GM18858 (cell line): ENCODE results near the gene STK33.

ENCODE experiments used
- ATAC-seq: cut with Tn5 transposase; IDR thresholded peaks from one replicate; pipeline ENCODE4 v1.9.1; 2021; ENCODE audit not compliant: unreplicated experiment

STK33 gene

DNA sequence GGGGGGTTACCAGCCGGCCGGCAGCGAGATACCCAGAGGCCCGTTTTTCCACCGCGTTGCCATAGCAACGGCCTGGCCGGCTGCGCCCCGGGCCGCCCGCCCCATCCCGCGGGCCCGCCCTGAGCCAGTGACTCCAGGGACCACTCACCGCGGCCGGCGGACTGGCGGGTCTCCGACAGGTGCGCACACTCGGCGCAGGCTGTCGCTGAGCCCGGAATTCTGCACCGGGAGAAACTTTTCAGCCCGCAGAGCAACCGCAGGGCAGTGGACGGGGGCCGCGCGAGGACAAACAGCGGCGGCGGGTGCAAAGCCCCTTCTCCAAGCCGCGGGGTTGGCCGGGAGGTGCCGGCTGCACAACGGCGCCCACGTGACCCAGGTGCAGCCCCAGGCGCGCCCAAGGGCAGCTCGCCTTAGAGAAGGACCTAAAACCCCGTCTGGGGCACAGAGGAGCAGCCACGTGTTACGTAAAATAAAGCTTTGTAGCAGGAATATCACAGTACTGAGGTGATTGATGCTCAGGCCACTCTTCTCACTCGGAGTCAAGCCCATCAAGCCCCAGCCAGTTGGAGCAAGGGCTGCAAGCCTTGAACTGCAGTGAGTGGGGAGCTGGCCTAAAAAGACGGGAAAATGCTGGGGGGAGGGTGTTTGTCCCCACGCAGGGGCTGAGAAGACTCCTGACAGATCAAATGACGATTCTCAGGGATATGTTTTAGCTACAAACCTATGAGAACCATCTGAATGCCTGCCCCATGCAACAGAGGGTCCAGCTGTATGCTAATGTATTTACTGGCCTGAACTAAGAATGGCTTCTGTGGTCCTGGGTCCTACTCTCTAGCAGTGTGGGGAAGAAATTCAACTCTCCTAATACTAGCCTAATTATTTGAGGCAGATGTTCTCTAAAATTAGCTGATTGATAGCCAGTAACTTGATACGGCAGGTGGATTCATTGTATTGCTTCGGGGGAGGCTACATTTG is at the start of gene STK33:
Gene STK33, minus strand, starts transcription at position 294 of the 975 bp plus-strand sequence. CDS start 119,323 bp downstream, outside the sequence.
- peak; percentile 72 for ATAC-seq

DNA sequence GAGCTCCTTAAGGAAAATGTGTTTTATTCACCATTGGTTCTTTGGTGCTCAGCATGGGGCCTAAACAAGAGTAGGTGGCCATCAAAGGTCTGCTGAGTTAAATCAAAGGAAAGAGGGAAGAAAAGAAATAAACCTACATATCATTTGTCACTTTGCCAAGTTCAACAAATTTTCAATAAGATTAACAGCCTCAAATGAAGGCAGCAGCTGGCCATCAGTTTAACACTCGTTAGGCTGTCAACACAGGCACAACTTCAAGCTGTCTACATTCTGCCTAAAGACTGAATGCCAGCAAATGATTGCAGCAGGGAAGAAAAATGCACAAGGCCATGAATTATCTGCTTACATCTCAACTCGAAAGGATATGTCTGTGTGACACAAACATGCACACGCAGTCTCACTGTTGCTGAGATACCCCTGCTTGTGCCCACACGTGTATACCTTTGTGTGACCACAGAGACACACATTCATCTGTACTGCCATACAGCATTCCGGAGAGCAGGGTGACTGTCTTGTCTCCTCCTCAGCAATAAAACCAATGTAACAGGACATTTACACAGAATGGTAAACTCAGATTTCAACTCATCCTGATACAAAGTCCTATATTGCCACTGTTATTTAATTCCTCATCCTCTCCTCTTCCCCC is 48.3 kb upstream of the STK33 start:
- ATAC-seq: no peak

GRCh38 chr11:8641332-8641731 is 47.3 kb upstream of the STK33 start:
- no peak for ATAC-seq

GRCh38 chr11:8640267-8640906 is 46.4 kb upstream of the STK33 start:
- no peak for ATAC-seq

DNA sequence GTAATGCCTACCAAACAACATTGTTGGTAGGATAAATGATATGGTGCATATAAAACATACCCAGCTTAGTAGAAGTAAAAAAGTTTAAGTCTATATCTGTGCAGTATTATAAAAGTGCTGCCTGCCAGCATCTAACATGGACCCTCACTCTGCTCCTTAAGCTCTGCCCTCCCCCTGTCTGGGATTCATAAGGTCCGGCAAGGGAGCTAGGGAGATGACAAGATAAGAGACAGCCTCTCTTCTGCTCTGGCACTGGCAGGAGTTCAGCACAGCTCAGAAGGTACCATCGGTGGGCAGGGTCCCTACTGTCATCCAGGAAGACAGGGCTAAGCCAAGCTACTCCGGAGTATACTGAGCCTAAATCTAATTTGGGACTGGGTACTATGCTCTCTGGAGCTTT is 45.6 kb upstream of the STK33 start:
- no peak for ATAC-seq

- ATAC-seq: no peak
Measured at GRCh38 chr11:8638300-8638699, 44.3 kb upstream of the STK33 start.

DNA sequence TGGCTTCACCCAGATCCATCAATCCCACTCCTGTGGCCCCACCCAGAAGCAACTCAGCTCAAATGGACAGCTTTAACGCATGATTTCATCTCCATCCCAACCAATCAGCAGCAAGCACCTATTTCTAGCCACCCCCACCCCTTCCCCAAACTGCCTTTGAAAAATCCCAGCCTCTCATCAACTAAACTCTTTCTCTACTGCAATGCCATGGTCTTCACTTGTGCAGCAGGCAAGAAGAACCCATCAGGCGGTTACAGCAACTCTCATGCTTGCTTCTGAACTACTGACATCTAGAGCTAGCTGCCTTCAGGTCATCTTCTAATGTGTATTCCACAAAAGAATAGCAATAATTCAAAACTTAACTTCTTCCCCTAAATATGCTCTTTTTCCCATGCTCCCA is 42.1 kb upstream of the STK33 start:
- ATAC-seq: no peak

GRCh38 chr11:8634498-8634897 is 40.5 kb upstream of the STK33 start:
- ATAC-seq: no peak

DNA sequence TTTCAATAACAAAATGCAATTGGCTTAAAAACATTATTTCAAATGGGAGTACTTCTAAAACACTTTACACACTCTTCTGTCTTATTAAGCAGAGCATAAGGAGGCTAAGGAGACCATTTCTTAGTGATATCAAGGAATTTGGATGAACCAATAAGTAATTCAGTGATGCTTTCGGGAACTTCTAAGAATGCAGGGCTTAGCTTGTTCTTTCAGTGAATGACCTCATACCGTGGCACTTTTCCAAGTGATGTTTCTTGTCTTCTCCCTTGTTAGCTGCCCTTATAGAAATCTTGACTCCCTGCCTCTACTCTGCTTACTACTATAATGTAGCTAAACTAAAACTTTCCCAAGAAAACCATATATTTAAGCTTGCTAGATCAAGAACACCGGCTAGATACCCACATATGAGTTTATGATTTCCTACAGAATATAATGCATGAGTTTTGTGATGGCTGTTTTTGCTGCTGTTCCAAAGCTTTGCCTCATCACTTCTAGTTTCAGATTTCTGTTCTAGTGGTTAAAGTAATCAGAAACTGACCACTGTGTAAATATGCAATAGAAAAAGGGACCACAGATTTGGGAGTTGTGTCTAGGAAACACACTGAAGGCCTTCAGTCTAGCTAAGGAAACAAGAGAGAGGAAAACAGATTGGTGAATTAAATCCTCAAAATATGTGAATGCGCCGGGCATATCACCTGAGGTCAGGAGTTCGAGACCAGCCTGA is 37.5 kb upstream of the STK33 start:
- no peak for ATAC-seq

DNA sequence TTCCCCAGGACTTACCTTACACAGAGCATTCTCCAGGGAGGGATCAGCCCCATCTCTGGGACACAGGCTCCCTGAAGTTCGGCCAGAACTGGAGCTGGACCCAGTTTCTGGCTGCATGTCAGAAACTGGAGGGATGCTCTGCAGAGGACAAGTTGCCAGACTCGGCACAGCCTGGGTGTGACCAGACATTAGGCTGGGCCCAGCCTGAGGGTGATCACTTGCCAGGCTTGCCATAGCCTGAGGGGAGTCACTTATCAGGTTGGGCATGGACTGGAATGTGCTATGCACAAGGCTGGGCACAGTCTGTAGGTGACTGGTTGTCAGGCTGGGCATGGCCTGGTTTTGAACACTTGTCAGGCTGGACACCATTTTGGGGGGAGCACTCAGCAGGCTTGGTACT is 30.7 kb upstream of the STK33 start:
- no peak for ATAC-seq

GRCh38 chr11:8621147-8621546 is 27.1 kb upstream of the STK33 start:
- ATAC-seq: no peak

DNA sequence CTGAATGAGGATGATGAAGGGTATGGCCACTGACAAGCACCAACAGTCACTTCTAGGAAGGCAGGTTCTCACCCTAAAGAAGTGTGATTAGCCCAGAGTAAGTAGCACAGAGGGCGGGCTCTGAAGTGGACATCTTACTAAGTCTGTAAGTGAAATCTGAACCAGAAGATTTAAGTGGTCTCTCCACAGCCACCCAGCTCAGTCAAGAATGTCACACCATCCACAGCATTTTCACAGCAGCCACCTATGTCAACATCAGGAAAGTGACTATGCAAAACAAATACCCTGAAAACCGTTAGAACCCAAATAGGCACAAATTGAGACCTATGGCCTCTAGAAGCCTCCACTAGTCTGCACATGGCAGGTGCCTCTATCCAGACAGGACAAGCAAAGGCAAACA is 23.0 kb upstream of the STK33 start:
- ATAC-seq: no peak

DNA sequence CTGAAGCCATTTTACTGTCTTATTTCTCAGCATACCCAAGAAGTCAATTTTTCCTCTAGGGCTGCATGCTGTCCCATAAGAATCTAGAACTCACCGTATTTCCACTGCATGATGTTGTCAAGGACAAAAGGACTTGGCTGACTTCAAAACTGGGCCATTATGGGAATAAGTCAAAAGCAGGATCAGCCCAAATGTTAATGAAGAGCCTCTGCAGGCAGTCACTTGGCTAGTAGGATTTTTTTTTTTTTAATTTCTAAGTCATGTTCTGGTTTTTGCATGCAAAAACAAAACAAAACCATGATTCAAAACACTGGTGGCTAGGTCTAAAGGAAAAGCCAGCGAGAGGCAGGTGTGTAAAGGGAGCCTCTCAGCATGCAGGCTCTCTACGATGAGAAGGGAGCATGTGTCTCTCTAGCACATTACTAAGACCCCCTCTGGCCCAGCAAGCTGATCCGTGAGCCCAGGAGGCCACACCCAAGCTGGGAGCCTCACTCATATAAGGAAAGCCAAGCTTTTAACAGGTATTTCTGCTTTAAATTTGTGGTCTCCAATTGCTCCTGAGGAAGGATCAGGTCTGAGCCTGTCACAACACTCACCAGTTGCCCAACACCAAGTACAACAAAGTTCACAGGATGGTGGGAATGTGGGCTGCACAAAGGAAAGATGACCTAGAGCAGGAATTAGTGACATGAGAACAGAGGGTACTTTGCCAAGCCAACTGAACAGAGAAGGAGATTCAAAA is 21.4 kb upstream of the STK33 start:
- ATAC-seq: no peak

- no peak for ATAC-seq
Measured at GRCh38 chr11:8614497-8614896, 20.5 kb upstream of the STK33 start.

- ATAC-seq: no peak
Measured at GRCh38 chr11:8613036-8613435, 19.0 kb upstream of the STK33 start.

- ATAC-seq: no peak
Measured at GRCh38 chr11:8612522-8612921, 18.5 kb upstream of the STK33 start.

DNA sequence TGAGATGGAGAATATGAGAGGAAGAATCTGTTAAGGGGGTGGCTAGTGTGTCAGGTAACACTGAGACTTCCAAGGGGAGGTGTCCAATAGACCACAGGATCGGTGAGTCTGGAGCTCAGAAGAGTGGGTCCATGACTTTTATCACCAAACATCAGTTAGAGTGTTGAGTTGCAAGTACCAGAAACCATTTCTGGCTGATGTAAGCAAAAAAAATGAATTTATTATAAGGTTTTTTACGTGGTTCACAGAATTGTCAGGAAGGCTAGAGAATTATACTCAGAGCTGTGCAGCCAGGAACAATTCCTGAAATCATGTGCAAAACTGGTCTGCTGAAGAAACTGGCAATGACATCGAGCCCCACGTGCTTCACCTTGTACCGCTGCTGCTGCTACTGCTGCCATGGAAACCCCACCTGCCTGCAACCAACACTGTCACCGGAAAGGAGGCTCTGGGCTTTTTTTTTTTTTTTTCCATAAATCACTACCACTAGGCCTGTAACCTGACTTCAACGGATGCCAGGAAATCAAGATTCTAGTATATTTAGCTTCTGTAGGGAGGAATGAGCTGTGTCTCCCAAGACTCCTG is 16.6 kb upstream of the STK33 start:
- no peak for ATAC-seq

DNA sequence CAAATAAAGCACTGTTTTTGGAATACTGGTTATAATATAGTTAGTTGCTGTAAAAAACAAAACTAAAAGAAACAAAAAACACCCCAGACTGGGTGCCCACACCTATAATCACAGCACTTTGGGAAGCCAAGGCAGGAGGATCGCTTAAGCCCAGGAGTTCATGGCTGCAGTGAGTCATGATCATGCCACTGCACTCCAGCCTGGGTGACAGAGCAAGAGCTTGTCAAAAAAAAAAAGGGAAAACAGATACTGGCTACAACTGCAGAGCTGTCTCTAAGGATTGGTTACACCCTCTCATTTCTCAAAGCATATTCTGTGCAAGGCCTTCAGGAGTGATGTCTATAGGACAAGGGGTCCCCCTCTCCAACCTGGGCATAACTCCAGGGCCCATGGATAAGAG is 14.6 kb upstream of the STK33 start:
- no peak for ATAC-seq

DNA sequence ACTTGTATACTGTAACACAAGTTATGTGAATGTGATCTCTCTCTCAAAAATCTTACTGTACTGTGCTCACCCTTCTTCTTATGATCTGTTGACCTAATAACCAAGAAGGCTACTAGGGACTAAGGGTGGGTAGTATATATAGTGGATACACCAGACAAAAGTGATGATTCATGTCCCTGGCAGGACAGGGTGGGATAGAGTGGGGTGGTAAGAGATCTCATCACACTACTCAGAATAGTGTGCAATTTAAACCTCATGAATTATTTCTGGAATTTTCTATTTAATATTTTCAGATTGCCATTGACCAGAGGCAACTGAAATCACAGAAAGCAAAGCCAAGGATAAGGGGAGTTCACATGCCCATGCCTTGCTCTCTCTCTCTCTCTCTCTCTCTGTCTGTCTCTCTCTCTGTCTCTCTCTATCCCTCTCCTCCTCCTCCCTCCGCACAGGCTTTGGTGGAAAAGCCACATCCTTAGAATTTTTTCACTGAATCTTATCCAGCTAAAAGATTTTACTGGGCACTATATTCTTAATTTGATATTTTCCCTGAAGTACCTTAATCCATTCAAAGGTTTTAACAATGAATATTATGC is 12.0 kb upstream of the STK33 start:
- ATAC-seq: no peak
